ENCODE results near the gene BMS1. TPM values are rescaled to one million over a fixed set of nuclear protein-coding genes. Genes with fewer than 3 reads are reported as not detected.

BMS1 gene
- total RNA-seq, 4 donors from 2014 or later: 11.0 to 15.5 (median 13.2) TPM

DNA sequence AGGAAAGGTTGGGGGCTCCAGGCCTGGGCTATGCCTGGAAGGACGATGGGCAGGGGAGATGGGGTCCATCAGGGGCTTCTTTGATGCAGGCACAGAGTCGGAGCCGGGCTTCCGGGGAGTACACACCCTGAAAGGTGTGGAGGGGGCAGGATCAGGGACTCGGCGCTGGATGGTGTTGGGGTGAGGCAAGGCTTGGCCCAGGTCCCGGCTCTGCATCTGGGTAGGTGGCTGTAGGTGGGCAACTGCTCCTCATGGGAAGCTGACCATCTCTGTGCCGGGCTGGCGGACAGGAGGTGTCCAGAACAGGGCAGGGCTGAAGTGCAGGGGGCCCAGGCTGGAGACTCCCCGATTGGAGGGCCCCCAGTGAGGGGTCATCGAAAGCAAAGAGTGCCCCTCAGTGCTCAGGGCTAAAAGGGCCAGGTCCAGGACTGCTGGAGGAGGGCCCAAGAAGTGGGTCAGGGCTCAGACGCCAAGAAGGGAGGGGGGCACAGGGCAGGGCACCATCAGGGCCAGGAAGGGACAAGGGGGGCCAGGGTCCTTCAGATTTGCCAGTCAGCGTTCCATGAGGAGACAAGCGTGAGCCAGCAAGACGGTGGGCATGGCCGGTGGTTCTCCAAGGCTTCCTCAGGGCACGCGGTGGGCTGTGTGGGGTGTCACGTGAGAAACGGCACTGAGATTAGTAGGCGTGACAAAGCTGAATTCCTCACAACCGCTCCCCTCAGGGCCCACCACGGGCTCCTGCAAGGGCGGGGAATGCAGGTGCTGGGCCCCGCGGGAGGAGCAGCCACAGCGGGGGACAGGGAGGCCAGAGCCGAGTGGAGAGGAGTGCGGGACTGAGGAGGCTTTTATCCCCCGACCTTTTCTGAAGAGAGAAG, 97.0 kb downstream of the BMS1 start:
- TF ChIP-seq, protein P1, sequence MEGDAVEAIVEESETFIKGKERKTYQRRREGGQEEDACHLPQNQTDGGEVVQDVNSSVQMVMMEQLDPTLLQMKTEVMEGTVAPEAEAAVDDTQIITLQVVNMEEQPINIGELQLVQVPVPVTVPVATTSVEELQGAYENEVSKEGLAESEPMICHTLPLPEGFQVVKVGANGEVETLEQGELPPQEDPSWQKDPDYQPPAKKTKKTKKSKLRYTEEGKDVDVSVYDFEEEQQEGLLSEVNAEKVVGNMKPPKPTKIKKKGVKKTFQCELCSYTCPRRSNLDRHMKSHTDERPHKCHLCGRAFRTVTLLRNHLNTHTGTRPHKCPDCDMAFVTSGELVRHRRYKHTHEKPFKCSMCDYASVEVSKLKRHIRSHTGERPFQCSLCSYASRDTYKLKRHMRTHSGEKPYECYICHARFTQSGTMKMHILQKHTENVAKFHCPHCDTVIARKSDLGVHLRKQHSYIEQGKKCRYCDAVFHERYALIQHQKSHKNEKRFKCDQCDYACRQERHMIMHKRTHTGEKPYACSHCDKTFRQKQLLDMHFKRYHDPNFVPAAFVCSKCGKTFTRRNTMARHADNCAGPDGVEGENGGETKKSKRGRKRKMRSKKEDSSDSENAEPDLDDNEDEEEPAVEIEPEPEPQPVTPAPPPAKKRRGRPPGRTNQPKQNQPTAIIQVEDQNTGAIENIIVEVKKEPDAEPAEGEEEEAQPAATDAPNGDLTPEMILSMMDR (IDR thresholded peaks at IDR 0.05; ENCODE audit: low read depth): no peak

DNA sequence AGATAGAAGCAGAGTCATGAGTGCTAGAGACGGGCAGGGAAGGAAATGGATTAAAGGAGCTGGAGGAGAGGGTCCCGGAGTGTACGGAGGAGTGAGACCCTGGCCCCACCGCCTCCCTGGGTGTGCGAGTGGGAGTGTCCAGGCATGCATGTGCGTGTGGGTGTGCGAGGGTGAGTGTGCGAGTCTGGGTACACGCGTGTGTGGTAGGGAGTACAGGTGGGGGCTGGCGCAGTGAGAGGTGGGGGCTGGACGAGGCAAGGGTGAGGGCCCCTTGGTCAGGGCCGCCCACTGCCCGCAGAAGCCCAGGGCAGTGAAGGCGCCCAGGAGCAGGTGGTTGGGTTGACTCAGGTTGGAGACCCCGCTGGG, 97.6 kb downstream of the BMS1 start:
- TF ChIP-seq, protein P1 (IDR thresholded peaks at IDR 0.05; ENCODE audit: low read depth): no peak

DNA sequence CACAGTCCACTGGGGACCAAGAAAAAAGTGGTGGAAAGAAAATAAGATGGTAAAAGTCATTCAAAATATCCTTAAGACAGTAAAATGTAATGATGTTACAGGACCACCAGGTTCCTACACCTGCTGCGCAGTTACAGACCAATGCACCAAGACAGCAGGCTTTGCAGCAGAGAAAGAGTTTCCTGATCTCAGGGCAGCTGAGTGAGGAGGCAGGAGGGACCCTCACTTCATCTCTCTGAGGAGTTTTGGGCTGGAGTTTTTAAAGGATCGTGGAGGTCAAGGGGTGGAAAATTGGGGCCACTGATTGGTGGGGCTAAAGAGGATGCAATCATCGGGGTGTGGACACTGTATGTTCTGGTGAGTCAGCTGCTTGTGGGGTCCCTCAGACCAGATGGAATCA, 100.0 kb downstream of the BMS1 start:
- TF ChIP-seq, protein P1 (IDR thresholded peaks at IDR 0.05; ENCODE audit: low read depth): no peak

Small RNA genes lying within 50 kb of the gene (small RNA-seq; reads per million reads assigned to genes)
- gene RNU6-885P: not detected

Other genes with a start within 250 kb of the BMS1 start
- gene ZNF33B, start 144.2 kb upstream of the BMS1 start, total RNA-seq: 10 to 100 TPM in 1 of 4 donors, 1 to 10 TPM in 3; 8.5 to 14.8 (median 9.3) TPM